Measurements from ENCODE around the gene NEMP2.

Gene NEMP2

GRCh38 chr2:190574169-190574568 lies 39.6 kb upstream of the NEMP2 start:
- H3K36me3 ChIP-seq (ENCODE audit: low read length): no peaks in the 10 kb centered on the region
- H3K27me3 ChIP-seq (ENCODE audit: low read length): no peaks in the 10 kb centered on the region
- H3K9me2 ChIP-seq (replicated peaks; ENCODE audit: insufficient read depth, low read length): no peaks in the 10 kb centered on the region
- H3K4me2 ChIP-seq (ENCODE audit: low read depth, low read length, poor library complexity, severe bottlenecking): no peak overlapping the region
- no peaks in the 10 kb centered on the region for H3F3A ChIP-seq (ENCODE audit: insufficient read depth)
- no peaks in the 10 kb centered on the region for H4K20me1 ChIP-seq (ENCODE audit: low read depth, low read length)
- no peak overlapping the region for H3K9ac ChIP-seq (ENCODE audit: low read length)
- H3K79me2 ChIP-seq (ENCODE audit: insufficient read depth, low read length): no peaks in the 10 kb centered on the region
- H3K4me3 ChIP-seq (ENCODE audit: insufficient read depth, low read length, poor library complexity, severe bottlenecking): no peak overlapping the region
- H3K9me3 ChIP-seq (ENCODE audit: insufficient read depth, low read length): no peaks in the 10 kb centered on the region
- H2AFZ ChIP-seq (ENCODE audit: low read depth, low read length, severe bottlenecking): no peak overlapping the region
- no peak for TF ChIP-seq CTCF (IDR thresholded peaks at IDR 0.05; ENCODE audit: insufficient read depth, low read length, poor library complexity, severe bottlenecking)
- TF ChIP-seq EZH2phosphoT487 (conservative IDR thresholded peaks at IDR 0.05; ENCODE audit: low read length): no peak
- H3K27ac ChIP-seq (ENCODE audit: low read depth, low read length): no peak overlapping the region

- Histone ChIP-seq H3K27ac (ENCODE audit: low read depth, low read length) (no peak overlapping the region), H3K9ac (ENCODE audit: low read length) (no peak overlapping the region), H2AFZ (ENCODE audit: low read depth, low read length, severe bottlenecking) (no peak overlapping the region), H3K27me3 (ENCODE audit: low read length) (no peaks in the 10 kb centered on the region), H3K9me2 (replicated peaks; ENCODE audit: insufficient read depth, low read length) (no peaks in the 10 kb centered on the region), H3K4me2 (ENCODE audit: low read depth, low read length, poor library complexity, severe bottlenecking) (no peak overlapping the region), H3F3A (ENCODE audit: insufficient read depth) (no peaks in the 10 kb centered on the region), H3K9me3 (ENCODE audit: insufficient read depth, low read length) (peaks cover 7% of the 10 kb centered on the region; the same call in 1 of the 2 replicates), H3K4me3 (ENCODE audit: insufficient read depth, low read length, poor library complexity, severe bottlenecking) (no peak overlapping the region), H4K20me1 (ENCODE audit: low read depth, low read length) (no peaks in the 10 kb centered on the region), H3K36me3 (ENCODE audit: low read length) (no peaks in the 10 kb centered on the region; the same call in 1 of the 2 replicates), H3K79me2 (ENCODE audit: insufficient read depth, low read length) (no peaks in the 10 kb centered on the region)
- TF ChIP-seq CTCF (IDR thresholded peaks at IDR 0.05; ENCODE audit: insufficient read depth, low read length, poor library complexity, severe bottlenecking): no peak
- no peak for TF ChIP-seq EZH2phosphoT487 (conservative IDR thresholded peaks at IDR 0.05; ENCODE audit: low read length)
These were observed 37.7 kb upstream of the NEMP2 start for GRCh38 chr2:190572246-190572645.

- H3K9ac ChIP-seq (ENCODE audit: low read length): no peak overlapping the region
- H3K36me3 ChIP-seq (ENCODE audit: low read length): no peaks in the 10 kb centered on the region; the same call in 1 of the 2 replicates
- H3K27ac ChIP-seq (ENCODE audit: low read depth, low read length): no peak overlapping the region
- no peak overlapping the region for H2AFZ ChIP-seq (ENCODE audit: low read depth, low read length, severe bottlenecking)
- no peak overlapping the region for H3K4me3 ChIP-seq (ENCODE audit: insufficient read depth, low read length, poor library complexity, severe bottlenecking)
- H3F3A ChIP-seq (ENCODE audit: insufficient read depth): no peaks in the 10 kb centered on the region
- H3K79me2 ChIP-seq (ENCODE audit: insufficient read depth, low read length): no peaks in the 10 kb centered on the region
- H4K20me1 ChIP-seq (ENCODE audit: low read depth, low read length): no peaks in the 10 kb centered on the region
- H3K9me2 ChIP-seq (replicated peaks; ENCODE audit: insufficient read depth, low read length): no peaks in the 10 kb centered on the region
- TF ChIP-seq EZH2phosphoT487 (conservative IDR thresholded peaks at IDR 0.05; ENCODE audit: low read length) (no peak), CTCF (IDR thresholded peaks at IDR 0.05; ENCODE audit: insufficient read depth, low read length, poor library complexity, severe bottlenecking) (no peak)
- no peak overlapping the region for H3K4me2 ChIP-seq (ENCODE audit: low read depth, low read length, poor library complexity, severe bottlenecking)
- no peaks in the 10 kb centered on the region for H3K27me3 ChIP-seq (ENCODE audit: low read length)
- H3K9me3 ChIP-seq (ENCODE audit: insufficient read depth, low read length): peaks cover 11% of the 10 kb centered on the region; the same call in 1 of the 2 replicates
These were observed 37.2 kb upstream of the NEMP2 start for GRCh38 chr2:190571686-190572085.

Measured in SU-DHL-6 (cell line).